Measurements from ENCODE around the gene PDE4B. TPM values are rescaled to one million over a fixed set of nuclear protein-coding genes. Genes with fewer than 3 reads are reported as not detected.
"Not testable (repeated sequence)": the region's sequence is repeated elsewhere in the genome, so short reads cannot be mapped to it uniquely, and the experiment has no call there.

The PDE4B gene
- total RNA-seq, 3 donors from 2014 or later, result 8.0 to 207 (median 54.4) TPM

GRCh38 chr1:66084442-66084841 lies 291.7 kb downstream of the PDE4B start:
- Histone ChIP-seq H3K36me3 (no peaks in the 10 kb centered on the region), H3K4me1 (no peaks in the 10 kb centered on the region), H3K27me3 (no peaks in the 10 kb centered on the region), H3K27ac (no peak overlapping the region), H3K9me3 (no peaks in the 10 kb centered on the region), H3K4me3 (no peak overlapping the region)
- intact Hi-C loops (cut with DNase I; ENCODE audit: low total_unique reads), result no loop called here
- no peak for TF ChIP-seq POLR2A (IDR thresholded peaks at IDR 0.05)
- TF ChIP-seq POLR2AphosphoS5 (IDR thresholded peaks at IDR 0.05), result no peak
- TF ChIP-seq, protein P1, sequence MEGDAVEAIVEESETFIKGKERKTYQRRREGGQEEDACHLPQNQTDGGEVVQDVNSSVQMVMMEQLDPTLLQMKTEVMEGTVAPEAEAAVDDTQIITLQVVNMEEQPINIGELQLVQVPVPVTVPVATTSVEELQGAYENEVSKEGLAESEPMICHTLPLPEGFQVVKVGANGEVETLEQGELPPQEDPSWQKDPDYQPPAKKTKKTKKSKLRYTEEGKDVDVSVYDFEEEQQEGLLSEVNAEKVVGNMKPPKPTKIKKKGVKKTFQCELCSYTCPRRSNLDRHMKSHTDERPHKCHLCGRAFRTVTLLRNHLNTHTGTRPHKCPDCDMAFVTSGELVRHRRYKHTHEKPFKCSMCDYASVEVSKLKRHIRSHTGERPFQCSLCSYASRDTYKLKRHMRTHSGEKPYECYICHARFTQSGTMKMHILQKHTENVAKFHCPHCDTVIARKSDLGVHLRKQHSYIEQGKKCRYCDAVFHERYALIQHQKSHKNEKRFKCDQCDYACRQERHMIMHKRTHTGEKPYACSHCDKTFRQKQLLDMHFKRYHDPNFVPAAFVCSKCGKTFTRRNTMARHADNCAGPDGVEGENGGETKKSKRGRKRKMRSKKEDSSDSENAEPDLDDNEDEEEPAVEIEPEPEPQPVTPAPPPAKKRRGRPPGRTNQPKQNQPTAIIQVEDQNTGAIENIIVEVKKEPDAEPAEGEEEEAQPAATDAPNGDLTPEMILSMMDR (IDR thresholded peaks at IDR 0.05), result no peak
- DNase-seq (ENCODE audit: low spot score in 2 of 2), result no peak

DNA sequence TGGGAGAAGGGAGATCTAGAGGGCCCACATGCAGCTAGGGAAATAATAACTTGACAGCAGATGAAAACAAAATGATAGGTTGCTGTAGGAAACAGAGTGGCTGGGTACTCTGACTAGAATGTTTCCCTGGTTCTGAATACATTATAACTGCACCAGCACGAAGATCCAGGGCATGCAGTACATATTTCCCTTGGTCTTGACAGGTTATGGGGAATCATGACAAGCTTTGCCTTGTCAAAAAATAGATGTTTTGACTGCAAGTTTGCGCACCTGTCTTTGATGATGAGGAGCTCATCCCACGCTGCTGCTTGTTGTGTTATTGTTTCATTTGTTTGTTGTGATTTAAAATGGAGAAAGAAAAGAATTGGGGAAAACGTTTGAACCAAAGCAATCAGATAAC lies 292.9 kb downstream of the PDE4B start:
- TF ChIP-seq, protein P1 (IDR thresholded peaks at IDR 0.05), result no peak
- TF ChIP-seq POLR2AphosphoS5 (IDR thresholded peaks at IDR 0.05), result no peak
- no peak for TF ChIP-seq POLR2A (IDR thresholded peaks at IDR 0.05)
- intact Hi-C loops (cut with DNase I; ENCODE audit: low total_unique reads), result no loop called here
- no peaks in the 10 kb centered on the region for H3K36me3 ChIP-seq
- no peak overlapping the region for H3K27ac ChIP-seq
- H3K4me1 ChIP-seq, result no peaks in the 10 kb centered on the region
- H3K4me3 ChIP-seq, result no peak overlapping the region
- H3K9me3 ChIP-seq, result no peaks in the 10 kb centered on the region
- DNase-seq (ENCODE audit: low spot score in 2 of 2), result no peak
- no peaks in the 10 kb centered on the region for H3K27me3 ChIP-seq

GRCh38 chr1:66088787-66089186 lies 296.1 kb downstream of the PDE4B start:
- intact Hi-C loops (cut with DNase I; ENCODE audit: low total_unique reads), result no loop called here
- H3K36me3 ChIP-seq, result no peaks in the 10 kb centered on the region
- DNase-seq (ENCODE audit: low spot score in 2 of 2), result no peak
- H3K27ac ChIP-seq, result no peak overlapping the region
- H3K4me3 ChIP-seq, result no peak overlapping the region
- TF ChIP-seq, protein P1 (IDR thresholded peaks at IDR 0.05), result no peak
- TF ChIP-seq POLR2A (IDR thresholded peaks at IDR 0.05) (no peak), POLR2AphosphoS5 (IDR thresholded peaks at IDR 0.05) (no peak)
- H3K4me1 ChIP-seq, result no peaks in the 10 kb centered on the region
- no peaks in the 10 kb centered on the region for H3K9me3 ChIP-seq
- H3K27me3 ChIP-seq, result no peaks in the 10 kb centered on the region

GRCh38 chr1:66090859-66091457 lies 298.3 kb downstream of the PDE4B start:
- no peak for DNase-seq (ENCODE audit: low spot score in 2 of 2)
- intact Hi-C loops (cut with DNase I; ENCODE audit: low total_unique reads), result no loop called here
- H3K27me3 ChIP-seq, result no peaks in the 10 kb centered on the region
- no peaks in the 10 kb centered on the region for H3K9me3 ChIP-seq
- no peak overlapping the region for H3K27ac ChIP-seq
- H3K4me1 ChIP-seq, result no peaks in the 10 kb centered on the region
- TF ChIP-seq POLR2AphosphoS5 (IDR thresholded peaks at IDR 0.05), result no peak
- TF ChIP-seq, protein P1 (IDR thresholded peaks at IDR 0.05), result no peak
- TF ChIP-seq POLR2A (IDR thresholded peaks at IDR 0.05), result no peak
- H3K4me3 ChIP-seq, result no peak overlapping the region
- H3K36me3 ChIP-seq, result no peaks in the 10 kb centered on the region

- Histone ChIP-seq H3K9me3 (no peaks in the 10 kb centered on the region), H3K27me3 (no peaks in the 10 kb centered on the region), H3K36me3 (no peaks in the 10 kb centered on the region), H3K4me1 (no peaks in the 10 kb centered on the region), H3K4me3 (no peak overlapping the region), H3K27ac (no peak overlapping the region)
- DNase-seq (ENCODE audit: low spot score in 2 of 2), result no peak
- TF ChIP-seq, protein P1 (IDR thresholded peaks at IDR 0.05), result no peak
- TF ChIP-seq POLR2AphosphoS5 (IDR thresholded peaks at IDR 0.05) (no peak), POLR2A (IDR thresholded peaks at IDR 0.05) (no peak)
- intact Hi-C loops (cut with DNase I; ENCODE audit: low total_unique reads), result no loop called here
Observed at GRCh38 chr1:66095190-66095589, 302.5 kb downstream of the PDE4B start.

DNA sequence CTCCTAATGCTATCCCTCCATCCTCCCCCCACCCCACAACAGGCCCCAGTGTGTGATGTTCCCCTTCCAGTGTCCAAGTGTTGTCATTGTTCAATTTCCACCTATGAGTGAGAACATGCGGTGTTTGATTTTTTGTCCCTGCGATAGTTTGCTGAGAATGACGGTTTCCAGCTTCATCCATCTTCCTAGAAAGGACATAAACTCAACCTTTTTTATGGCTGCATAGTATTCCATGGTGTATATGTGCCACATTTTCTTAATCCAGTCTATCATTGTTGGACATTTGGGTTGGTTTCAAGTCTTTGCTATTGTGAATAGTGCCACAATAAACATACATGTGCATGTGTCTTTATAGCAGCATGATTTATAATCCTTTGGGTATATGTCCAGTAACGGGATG lies 308.3 kb downstream of the PDE4B start:
- DNase-seq (ENCODE audit: low spot score in 2 of 2); H3K9me3 ChIP-seq; H3K4me1 ChIP-seq; H3K4me3 ChIP-seq; H3K27me3 ChIP-seq; H3K27ac ChIP-seq; H3K36me3 ChIP-seq; intact Hi-C loops (cut with DNase I; ENCODE audit: low total_unique reads): not testable (repeated sequence)

DNA sequence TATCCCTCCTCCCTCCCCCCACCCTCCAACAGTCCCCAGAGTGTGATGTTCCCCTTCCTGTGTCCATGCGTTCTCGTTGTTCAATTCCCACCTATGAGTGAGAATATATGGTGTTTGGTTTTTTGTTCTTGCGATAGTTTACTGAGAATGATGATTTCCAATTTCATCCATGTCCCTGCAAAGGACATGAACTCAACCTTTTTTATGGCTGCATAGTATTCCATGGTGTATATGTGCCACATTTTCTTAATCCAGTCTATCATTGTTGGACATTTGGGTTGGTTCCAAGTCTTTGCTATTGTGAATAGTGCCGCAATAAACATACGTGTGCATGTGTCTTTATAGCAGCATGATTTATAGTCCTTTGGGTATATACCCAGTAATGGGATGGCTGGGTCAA lies 311.4 kb downstream of the PDE4B start:
- H3K27me3 ChIP-seq; DNase-seq (ENCODE audit: low spot score in 2 of 2); H3K9me3 ChIP-seq; H3K4me3 ChIP-seq; H3K36me3 ChIP-seq; intact Hi-C loops (cut with DNase I; ENCODE audit: low total_unique reads); H3K27ac ChIP-seq; H3K4me1 ChIP-seq: not testable (repeated sequence)
